Parathyroid adenoma (tissue), 2 donors: ENCODE results near the gene SLC50A1.
A peak's percentile ranks its signal among the peaks of the same experiment; 100 is the strongest.

Experiments
- H2AFZ ChIP-seq: fragments of 300-600 bp; sonication (generic); one replicate; pipeline ENCODE4 v1.7.0; 2017; ENCODE audit warnings: antibody characterized with exemption, mild to moderate bottlenecking
- H3K27ac ChIP-seq: fragments of 300-600 bp; sonication (generic); one replicate; pipeline ENCODE4 v1.7.0; 2017
- H3K27me3 ChIP-seq: fragments of 300-600 bp; sonication (generic); one replicate; pipeline ENCODE4 v1.7.0; 2017; ENCODE audit warnings: low read length; ENCODE audit not compliant: control insufficient read depth, insufficient read depth
- H3K36me3 ChIP-seq: fragments of 300-600 bp; sonication (generic); one replicate; pipeline ENCODE4 v1.7.0; 2017; ENCODE audit warnings: low read length; ENCODE audit not compliant: control insufficient read depth, insufficient read depth
- H3K4me1 ChIP-seq: fragments of 300-600 bp; sonication (generic); one replicate; pipeline ENCODE4 v1.7.0; 2017; ENCODE audit warnings: control low read depth
- H3K4me2 ChIP-seq: fragments of 300-600 bp; sonication (generic); one replicate; pipeline ENCODE4 v1.7.0; 2017; ENCODE audit warnings: low read length
- H3K4me3 ChIP-seq: fragments of 300-600 bp; sonication (generic); one replicate; pipeline ENCODE4 v1.7.0; 2017; ENCODE audit warnings: low read depth, low read length
- H3K79me2 ChIP-seq: fragments of 300-600 bp; sonication (generic); one replicate; pipeline ENCODE4 v1.7.0; 2017; ENCODE audit warnings: control low read depth
- H3K9ac ChIP-seq: fragments of 300-600 bp; sonication (generic); one replicate; pipeline ENCODE4 v1.7.0; 2017; ENCODE audit warnings: mild to moderate bottlenecking
- H3K9me3 ChIP-seq: fragments of 300-600 bp; sonication (generic); one replicate; pipeline ENCODE4 v1.7.0; 2017; ENCODE audit warnings: low read length; ENCODE audit not compliant: control insufficient read depth
- TF ChIP-seq, protein P1 (sequence below): fragments of 300-600 bp; sonication (generic); IDR thresholded peaks from one replicate; pipeline ENCODE4 v1.7.0; 2017; ENCODE audit warnings: antibody characterized with exemption, mild to moderate bottlenecking
- donor health status: primary hyperparathyroidism.

The SLC50A1 gene

DNA sequence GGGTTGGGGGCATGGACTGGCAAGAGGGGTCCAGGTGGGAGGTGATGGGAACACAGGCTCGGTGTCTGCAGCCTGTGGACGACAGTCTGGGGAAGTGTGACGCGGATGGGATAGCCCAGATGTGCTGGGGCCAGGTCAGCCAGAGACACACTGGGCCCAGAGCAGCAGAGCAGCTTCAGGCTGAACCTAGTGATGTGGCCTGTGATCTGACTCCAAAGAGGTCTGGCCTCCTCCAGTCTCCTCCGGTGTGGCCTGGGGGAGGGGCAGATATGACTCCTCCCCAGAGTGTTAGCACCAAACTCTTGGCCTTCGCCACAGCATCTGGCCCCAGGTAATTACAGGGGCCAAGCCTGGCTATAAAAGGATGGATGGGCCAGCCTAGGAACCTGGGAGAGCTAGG, 43.5 kb upstream of the SLC50A1 start:
- Histone ChIP-seq H3K9me3 (no peaks in the 10 kb centered on the region), H3K27me3 (no peaks in the 10 kb centered on the region), H3K27ac (no peak overlapping the region), H3K4me1 (peaks cover 8% of the 10 kb centered on the region), H3K4me3 (no peak overlapping the region), H3K9ac (no peak overlapping the region), H3K36me3 (no peaks in the 10 kb centered on the region), H3K79me2 (no peaks in the 10 kb centered on the region), H3K4me2 (no peak overlapping the region), H2AFZ (no peak overlapping the region)
- TF ChIP-seq, protein P1, sequence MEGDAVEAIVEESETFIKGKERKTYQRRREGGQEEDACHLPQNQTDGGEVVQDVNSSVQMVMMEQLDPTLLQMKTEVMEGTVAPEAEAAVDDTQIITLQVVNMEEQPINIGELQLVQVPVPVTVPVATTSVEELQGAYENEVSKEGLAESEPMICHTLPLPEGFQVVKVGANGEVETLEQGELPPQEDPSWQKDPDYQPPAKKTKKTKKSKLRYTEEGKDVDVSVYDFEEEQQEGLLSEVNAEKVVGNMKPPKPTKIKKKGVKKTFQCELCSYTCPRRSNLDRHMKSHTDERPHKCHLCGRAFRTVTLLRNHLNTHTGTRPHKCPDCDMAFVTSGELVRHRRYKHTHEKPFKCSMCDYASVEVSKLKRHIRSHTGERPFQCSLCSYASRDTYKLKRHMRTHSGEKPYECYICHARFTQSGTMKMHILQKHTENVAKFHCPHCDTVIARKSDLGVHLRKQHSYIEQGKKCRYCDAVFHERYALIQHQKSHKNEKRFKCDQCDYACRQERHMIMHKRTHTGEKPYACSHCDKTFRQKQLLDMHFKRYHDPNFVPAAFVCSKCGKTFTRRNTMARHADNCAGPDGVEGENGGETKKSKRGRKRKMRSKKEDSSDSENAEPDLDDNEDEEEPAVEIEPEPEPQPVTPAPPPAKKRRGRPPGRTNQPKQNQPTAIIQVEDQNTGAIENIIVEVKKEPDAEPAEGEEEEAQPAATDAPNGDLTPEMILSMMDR = no peak

DNA sequence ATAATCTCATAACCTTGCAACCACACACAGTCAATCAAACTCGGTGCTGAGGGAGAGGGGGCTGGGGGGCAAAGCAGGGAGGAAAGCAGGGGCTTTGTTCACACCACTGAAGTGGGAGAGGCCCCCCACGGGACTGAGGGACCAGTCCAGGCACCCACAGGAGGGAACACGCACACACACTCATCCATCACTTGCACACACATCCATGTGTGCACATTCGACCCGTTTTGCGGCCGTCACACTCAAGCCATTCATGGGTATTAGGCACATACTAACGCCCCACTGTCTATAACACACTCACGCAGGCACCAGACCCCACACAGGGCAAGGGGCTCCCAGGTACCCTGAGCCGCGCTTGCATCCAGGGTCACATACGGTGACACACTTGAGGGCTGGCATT, 43.0 kb upstream of the SLC50A1 start:
- Histone ChIP-seq H3K4me3 (no peak overlapping the region), H3K27ac (no peak overlapping the region), H3K79me2 (no peaks in the 10 kb centered on the region), H2AFZ (no peak overlapping the region), H3K9me3 (no peaks in the 10 kb centered on the region), H3K36me3 (no peaks in the 10 kb centered on the region), H3K27me3 (no peaks in the 10 kb centered on the region), H3K4me1 (peaks cover 8% of the 10 kb centered on the region), H3K4me2 (no peak overlapping the region), H3K9ac (no peak overlapping the region)
- TF ChIP-seq, protein P1 = no peak

DNA sequence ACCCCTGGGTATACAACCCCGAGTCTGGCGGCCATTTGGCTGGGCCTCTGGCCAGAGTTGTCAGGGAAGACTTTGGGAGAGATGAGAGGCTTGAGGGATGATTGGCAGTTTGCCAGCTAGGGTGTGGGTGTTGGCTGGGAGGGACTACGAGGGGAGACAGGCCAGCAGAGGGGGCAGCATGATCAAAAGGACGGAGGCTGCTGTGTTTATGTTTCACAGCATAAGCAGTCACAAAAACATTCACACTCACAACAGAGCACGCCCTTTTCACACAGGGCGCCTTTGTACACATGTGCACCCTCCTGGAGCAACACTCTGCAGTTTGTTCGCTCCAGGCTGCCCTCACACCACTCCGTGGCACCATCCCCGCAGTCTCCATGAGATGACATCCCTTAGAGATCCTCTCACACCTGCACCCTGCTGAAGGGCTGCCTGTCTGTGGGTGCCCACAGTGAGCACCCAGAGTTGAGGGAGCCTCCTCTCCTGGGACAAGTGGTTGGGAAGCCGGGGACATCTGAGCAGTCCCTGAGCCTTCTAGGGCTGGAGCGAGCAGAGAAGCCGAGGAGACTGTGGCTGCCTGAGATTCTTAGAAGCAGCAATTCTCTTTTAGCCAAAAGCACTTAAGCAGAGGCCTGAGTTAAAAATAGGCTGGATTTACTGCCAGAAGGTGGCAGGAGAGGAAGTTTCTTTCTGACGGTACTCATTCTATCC, 41.6 kb upstream of the SLC50A1 start:
- Histone ChIP-seq H3K79me2 (no peaks in the 10 kb centered on the region), H3K9me3 (no peaks in the 10 kb centered on the region), H3K9ac (no peak overlapping the region), H2AFZ (peak overlapping the region; percentile 69), H3K36me3 (no peaks in the 10 kb centered on the region), H3K4me1 (peaks cover 8% of the 10 kb centered on the region), H3K4me3 (no peak overlapping the region), H3K4me2 (no peak overlapping the region), H3K27ac (no peak overlapping the region), H3K27me3 (no peaks in the 10 kb centered on the region)
- TF ChIP-seq, protein P1 = peak; percentile 33

DNA sequence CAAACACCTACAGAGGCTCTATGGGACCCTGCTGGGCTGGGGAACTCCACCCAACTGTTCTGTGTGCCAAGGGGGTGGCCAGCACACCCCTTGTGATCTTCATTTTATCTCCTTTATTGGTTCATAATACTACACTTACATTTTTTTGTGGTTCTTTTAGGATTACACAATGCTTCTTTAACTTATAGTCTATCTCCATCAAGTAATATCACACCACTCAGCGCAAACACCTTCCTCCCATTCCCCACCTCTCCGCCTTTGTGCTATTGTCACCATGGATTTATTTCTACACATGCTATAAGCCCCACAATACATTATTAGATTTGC, 41.1 kb upstream of the SLC50A1 start:
- Histone ChIP-seq H3K27ac (no peak overlapping the region), H3K79me2 (no peaks in the 10 kb centered on the region), H3K27me3 (no peaks in the 10 kb centered on the region), H3K4me3 (no peak overlapping the region), H3K4me2 (no peak overlapping the region), H3K36me3 (no peaks in the 10 kb centered on the region), H3K9me3 (no peaks in the 10 kb centered on the region), H2AFZ (peak overlapping the region; percentile 69), H3K4me1 (peaks cover 8% of the 10 kb centered on the region), H3K9ac (no peak overlapping the region)
- TF ChIP-seq, protein P1 = no peak

DNA sequence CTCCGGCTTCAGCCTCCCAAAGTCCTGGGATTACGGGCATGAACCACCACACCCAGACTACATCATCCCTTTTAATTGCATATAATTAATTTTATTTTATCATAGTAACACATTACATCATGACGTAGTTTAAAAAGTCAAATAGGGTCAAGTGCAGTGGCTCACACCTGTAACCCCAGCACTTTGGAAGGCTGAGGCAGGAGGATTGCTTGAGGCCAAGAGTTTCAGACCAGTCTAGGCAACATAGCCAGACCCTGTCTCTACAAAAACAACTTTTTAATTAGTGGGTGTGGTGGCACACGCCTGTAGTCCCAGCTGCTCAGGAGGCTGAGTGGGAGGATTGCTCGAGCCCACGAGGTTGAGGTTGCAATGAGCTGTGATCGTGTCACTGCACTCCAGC, 36.3 kb upstream of the SLC50A1 start:
- TF ChIP-seq, protein P1 = no peak
- Histone ChIP-seq H3K36me3 (no peaks in the 10 kb centered on the region), H3K4me2 (no peak overlapping the region)

More for the DNA sequence above, 36.3 kb upstream of the SLC50A1 start:
- H3K4me3 ChIP-seq = no peak overlapping the region
- H3K9ac ChIP-seq = no peak overlapping the region
- no peaks in the 10 kb centered on the region for H3K27me3 ChIP-seq
- H3K27ac ChIP-seq = no peak overlapping the region
- no peak overlapping the region for H2AFZ ChIP-seq
- no peaks in the 10 kb centered on the region for H3K79me2 ChIP-seq
- no peaks in the 10 kb centered on the region for H3K9me3 ChIP-seq
- H3K4me1 ChIP-seq = peaks cover 5% of the 10 kb centered on the region
